GM21381 (cell line): ENCODE data around the gene KTN1.

Experiments used
- ATAC-seq: cut with Tn5 transposase; IDR thresholded peaks from one replicate; pipeline ENCODE4 v1.9.1; 2021; ENCODE audit warnings: mild to moderate bottlenecking, moderate library complexity; ENCODE audit not compliant: unreplicated experiment

KTN1 gene

DNA sequence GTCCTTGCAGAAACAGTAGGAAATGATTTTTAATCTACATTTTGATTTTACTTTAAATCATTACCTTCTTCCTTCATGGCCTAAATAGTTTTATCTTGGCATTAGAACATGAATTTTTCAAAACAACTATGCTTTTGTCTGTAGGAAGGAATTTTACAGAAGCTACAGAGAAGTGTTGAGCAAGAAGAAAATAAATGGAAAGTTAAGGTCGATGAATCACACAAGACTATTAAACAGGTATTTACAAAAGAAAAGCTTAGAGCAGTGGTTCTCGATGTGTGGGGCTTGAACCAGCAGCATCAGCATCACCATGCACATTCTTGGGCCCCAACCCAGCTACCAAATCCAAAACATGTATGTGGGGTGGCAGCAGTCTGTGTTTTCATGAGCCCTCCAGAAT lies 91.6 kb downstream of the KTN1 start:
- ATAC-seq: no peak

GRCh38 chr14:55673048-55673447 lies 93.0 kb downstream of the KTN1 start:
- ATAC-seq: no peak

DNA sequence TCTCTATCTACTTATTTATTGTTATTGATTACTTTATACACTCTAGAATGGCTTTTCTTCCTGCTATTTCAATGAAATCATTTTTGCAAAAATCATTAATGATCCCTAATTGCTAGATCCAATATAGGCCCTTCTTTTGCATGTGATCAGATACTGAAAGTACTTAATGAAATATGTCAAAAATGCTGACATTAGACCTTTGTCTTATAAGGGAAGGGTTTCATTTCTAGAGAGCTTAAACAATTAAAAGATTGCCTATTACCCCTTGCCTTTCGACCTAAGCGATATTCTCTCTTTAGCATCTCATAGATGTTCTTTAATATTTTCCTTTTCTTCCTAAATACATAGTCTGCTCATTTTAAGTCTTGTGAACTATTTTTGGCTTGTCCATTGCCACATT lies 101.1 kb downstream of the KTN1 start:
- no peak for ATAC-seq

- ATAC-seq: no peak
Measured at GRCh38 chr14:55684956-55685584, 105.1 kb downstream of the KTN1 start.

DNA sequence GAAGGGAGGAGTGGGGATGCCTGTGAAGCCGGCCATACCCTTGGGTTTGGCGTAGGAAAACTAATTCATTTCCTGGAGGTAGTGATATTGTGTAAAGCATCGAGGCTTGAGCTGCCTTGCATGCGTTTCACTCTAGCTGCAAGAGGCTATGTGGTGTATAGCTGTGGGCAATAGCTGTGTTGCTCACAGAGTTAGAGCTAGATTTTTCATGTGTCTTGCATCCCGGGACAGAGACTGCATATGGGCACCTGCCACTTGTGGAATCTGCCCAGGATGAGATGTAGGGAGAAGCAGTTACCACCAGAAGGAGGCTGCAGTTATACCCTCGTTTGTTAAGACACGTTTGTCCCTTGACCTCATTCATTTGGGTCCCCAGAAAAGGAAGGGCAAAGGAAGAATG lies 106.7 kb downstream of the KTN1 start:
- no peak for ATAC-seq

DNA sequence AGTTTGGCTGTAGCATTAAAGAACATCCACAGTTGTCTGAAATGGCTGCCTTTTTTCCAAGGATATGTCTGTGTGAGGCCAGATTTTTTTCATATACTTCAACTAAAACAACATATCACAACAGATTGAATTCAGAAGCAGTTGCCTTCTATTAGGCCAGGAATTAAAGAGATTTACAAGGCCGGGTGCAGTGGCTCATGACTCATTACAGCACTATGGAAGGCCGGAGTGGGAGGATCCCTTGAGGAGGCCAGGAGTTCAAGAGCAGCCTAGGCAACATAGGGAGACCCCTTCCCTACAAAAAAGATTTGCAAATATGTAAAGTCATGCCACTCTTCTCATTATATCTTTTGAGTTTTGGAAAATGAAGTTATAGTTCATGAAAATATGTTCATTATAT lies 108.6 kb downstream of the KTN1 start:
- no peak for ATAC-seq

- ATAC-seq: no peak
Measured at GRCh38 chr14:55689981-55690871, 110.2 kb downstream of the KTN1 start.

- no peak for ATAC-seq
Measured at GRCh38 chr14:55691659-55692058, 111.7 kb downstream of the KTN1 start.

DNA sequence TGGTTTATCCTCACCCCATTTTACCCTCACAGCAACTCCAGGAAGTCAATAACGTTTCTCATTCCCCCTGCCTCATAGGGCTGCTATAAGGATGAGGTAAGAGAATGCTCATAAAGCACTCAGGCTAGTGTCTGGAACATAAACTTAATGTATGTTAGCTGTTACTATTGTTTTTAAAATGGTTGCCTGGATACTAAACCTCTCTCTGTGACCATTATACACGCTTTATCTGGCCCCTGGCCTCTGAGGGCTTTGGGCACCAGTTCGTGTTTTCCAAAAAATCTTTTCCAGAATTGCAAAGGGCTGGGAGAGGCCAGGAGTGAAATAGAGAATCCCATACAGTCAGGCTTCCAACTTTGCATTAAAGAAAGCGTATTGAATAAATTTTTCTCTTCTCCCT lies 113.9 kb downstream of the KTN1 start:
- ATAC-seq: no peak

GRCh38 chr14:55697414-55697861 lies 117.4 kb downstream of the KTN1 start:
- ATAC-seq: no peak

- ATAC-seq: no peak
Measured at GRCh38 chr14:55698051-55698450, 118.0 kb downstream of the KTN1 start.

GRCh38 chr14:55699131-55700057 lies 119.4 kb downstream of the KTN1 start:
- ATAC-seq: no peak

DNA sequence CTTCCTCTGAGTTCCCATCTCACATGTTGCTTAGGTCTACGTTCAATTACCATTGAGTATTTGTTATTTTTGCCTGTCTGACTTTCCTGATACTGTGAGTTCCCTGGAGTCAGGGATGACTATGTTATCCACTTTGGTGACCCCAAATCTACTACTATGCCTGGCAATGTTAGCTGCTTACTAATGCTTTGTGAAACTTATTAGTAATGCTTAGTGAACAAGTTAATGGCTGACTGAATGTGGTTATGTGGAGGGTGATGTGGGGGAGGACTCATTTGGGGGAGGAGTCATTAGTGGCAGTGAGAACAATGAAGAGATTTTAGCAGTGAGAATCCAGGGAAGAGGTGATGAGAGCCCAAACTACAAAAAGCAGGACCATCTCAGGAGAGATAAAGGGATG lies 121.6 kb downstream of the KTN1 start:
- peak; percentile 98 for ATAC-seq

GRCh38 chr14:55702511-55702910 lies 122.5 kb downstream of the KTN1 start:
- no peak for ATAC-seq

DNA sequence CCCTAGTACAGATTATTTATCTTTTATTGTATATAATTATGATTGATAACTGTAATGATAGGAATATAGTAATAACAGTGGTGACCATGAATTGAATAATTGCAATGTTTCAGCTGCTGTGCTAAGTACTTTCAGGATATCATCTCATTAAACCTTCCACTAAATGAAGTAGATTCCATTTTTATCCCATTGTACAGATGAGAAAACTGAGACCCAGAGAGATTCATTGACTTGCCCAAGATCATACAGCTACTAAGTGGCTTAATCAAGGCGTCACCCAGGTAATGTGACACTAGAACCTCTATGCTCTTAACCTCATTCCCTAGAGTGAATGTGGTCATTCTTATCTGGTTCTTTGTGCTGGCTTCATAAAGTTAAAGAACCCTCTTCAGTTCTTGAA lies 124.6 kb downstream of the KTN1 start:
- ATAC-seq: no peak

- no peak for ATAC-seq
Measured at GRCh38 chr14:55705651-55706364, 125.8 kb downstream of the KTN1 start.

DNA sequence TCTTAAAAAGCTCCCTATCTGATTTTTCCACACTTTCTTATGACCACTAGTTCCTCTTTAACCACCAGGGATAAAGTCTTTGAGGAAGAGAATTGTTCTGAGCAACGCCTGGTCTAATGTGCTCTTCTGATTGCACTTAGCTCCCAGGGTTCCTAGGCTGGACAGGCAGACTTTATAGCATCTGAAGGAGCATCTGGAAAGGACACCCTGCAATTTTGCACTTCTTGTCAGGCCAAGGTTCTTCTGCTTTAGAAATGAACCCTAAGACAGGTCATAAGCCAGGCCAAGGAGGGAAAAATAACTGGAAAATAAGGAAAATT lies 126.3 kb downstream of the KTN1 start:
- no peak for ATAC-seq

DNA sequence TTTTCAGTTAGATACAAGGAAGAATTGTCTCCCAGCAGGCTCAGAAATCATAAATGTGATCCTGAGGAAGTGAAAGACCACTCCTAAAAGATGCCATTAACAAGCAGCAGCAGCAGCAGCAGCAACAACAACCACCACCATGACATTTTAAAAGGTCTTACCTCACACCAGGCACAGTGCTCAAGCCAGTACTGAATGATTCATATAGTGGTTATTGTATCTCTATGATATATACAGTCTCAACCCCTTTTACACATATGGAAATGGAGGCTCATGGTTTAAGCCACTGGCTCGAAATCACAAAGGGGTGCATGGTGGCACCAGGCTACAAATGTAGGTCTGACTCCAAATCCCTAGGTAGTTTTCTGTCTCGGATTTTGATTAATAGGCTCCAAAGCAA lies 126.9 kb downstream of the KTN1 start:
- ATAC-seq: no peak

DNA sequence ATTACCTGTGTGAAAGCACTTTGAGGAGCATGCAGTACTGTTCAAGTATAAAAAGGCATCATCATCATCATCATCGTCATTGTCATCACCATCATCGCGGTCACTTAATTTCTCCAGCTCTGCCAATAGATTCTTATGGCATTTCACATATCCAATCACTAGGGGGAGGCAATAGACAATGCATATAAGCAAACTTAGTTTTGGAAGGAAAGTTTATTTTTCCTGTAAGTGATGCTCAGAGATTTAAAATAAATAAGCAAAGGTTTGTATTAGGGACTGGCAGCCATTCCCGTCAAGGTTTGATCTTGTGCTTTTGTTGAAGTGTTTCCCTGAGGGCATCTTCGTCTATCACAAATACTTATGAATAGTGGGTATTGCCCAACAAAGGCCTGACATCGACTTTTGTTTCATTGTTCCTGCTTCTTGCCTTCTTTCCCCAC lies 127.4 kb downstream of the KTN1 start:
- ATAC-seq: no peak

DNA sequence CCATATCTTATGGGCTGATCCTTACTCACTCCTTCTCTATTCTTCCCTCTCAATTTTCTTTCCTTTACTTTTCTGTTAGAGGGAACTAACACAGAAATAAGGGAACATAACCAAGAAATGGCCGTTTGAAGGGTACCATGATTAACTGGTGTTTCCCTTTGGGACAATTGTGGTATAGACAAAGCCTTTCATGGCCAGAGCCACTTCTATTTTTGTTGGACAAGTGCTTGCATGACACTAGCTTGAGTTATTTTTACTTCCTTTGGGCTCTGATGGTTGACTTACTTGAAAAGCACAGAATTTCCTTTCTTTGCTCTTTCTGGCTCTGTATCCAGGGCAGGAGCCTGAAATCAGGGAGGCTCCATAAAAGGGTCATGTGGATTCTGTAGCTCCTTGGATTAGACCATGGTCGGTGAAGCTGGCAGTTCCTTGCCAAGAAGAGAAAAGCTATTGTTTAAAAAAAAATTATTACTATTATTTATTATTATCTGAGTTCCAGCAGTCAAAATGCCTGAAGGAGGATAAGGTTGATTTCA lies 130.6 kb downstream of the KTN1 start:
- ATAC-seq: no peak
